Skeletal muscle cell (primary cell): ENCODE data around the gene FBXL19.

Experiments used
- DNase-seq: peaks from one replicate; pipeline ENCODE4 v3.0.0-alpha.2; 2010; ENCODE audit warnings: low read depth
- H3K4me3 ChIP-seq: 2 replicates; pipeline ENCODE4 v1.5.1; 2011; ENCODE audit warnings: low read depth, mild to moderate bottlenecking, control low read depth, low read length, moderate library complexity

The FBXL19 gene

GRCh38 chr16:30894540-30895368 lies 28.6 kb upstream of the FBXL19 start:
- no peak for DNase-seq
- peak overlapping the region; percentile 83 for H3K4me3 ChIP-seq

DNA sequence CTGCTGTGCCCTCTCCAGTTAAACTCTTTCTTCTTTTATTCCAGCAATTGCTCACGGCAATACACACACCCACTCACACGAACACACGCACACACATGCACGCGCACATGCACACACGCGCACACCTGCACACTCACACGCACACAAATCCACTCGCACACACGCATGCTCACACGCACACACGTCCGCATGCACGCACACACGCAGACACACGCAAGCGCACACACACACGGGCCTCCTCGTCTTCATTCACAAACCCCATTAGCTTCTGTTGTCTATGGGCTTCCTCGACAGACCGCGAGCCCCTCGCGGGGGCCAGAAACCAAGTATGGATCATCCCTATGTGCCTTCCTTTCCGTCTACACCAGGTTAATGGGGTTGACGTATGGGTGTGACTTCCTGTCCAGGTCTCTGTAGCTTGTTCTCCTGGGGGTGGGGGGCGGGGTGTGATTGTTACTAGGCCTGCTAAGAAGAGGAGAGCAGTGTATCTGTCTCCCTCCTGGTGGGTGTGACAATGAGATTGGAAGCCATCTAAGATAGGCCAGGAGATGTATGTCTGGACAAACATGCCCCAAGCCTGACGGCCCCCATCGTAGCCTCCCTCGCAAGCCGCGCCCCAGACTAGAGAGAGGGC lies 27.6 kb upstream of the FBXL19 start:
- DNase-seq, result no peak
- H3K4me3 ChIP-seq, result peak overlapping the region; percentile 57

DNA sequence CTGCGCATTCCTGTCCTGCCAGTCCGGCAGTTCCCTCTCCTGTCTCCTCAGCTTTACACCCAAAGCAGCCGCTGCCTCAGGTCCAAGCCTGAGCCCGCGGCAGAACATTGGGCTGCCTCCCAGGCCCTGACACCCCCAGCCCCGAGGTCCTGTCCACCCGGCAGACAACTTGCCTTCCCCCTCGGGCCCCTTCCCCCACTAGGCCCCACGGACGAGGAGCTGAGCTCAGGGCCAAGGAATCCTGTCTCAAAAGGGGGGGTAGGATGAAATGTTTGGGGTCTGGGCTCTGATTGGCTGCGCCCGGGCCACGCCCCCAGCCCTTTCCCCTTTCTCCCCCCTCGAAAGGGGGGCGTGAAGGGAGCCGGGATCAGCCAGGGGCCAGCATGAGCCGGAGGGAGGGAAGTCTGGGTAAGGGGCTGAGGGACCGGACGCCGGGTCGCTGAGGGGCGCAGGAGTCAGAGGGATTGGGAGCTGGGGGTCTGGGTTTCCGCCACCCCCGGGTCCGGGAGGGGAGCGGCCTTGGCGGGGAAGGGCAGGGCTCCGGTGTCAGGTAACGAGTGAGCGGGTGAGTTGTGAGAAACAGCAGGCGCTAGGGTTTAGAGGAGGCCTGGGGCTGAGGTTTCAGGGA lies 27.0 kb upstream of the FBXL19 start, which contains the start of gene CTF1:
TSS of gene CTF1 (plus strand) at position 354 of the 628 bp plus-strand sequence. CDS start at position 384, 30 bp downstream.
- DNase-seq, result peak; percentile 60

DNA sequence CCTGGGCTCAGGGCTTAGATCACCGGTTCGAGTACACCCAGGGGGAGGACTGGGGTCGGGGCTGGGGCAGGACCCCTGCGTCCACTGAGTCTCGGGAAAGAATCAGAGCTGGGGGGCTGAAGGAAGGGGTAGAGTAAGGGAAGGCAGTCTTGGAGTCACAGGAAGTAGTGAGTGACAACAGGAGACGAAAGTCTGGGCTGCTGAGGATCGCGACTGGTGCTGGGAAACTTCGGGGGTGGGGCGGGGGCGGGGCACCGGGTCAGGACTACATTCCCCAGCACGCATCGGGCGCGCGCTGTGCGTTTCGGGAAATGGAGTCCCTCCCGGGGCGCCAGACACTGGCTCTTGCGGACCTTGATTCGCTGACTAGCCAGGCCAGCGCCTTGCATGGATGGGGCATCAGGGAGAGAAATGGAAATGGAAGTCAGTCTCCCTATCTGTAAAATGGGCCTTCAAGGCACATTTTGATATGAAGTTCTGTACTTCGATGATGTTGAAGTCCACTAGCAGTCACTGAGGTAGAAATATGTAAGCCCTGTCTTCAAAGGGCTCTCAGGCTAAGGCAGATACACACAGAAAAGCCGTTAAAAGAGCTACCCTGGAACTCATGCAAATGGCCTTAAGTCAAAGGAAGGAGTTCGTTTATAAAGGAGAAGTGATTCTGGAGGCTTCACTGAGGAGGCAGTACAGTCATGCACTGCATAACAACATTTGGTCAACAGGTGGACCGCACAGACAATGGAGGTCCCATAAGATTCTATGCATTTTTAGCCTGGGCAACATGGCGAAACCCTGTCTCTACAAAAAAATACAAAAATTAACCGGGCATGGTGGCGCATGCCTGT lies 26.3 kb upstream of the FBXL19 start:
- peak overlapping the region; percentile 57 for H3K4me3 ChIP-seq
- DNase-seq, result peak; percentile 65

More for the DNA sequence above, 27.0 kb upstream of the FBXL19 start, which contains the start of gene CTF1:
- H3K4me3 ChIP-seq, result peak within 1 kb of the TSS; percentile 57

- no peak overlapping the region for H3K4me3 ChIP-seq
- no peak for DNase-seq
Measured at GRCh38 chr16:30899794-30900193, 23.6 kb upstream of the FBXL19 start.

DNA sequence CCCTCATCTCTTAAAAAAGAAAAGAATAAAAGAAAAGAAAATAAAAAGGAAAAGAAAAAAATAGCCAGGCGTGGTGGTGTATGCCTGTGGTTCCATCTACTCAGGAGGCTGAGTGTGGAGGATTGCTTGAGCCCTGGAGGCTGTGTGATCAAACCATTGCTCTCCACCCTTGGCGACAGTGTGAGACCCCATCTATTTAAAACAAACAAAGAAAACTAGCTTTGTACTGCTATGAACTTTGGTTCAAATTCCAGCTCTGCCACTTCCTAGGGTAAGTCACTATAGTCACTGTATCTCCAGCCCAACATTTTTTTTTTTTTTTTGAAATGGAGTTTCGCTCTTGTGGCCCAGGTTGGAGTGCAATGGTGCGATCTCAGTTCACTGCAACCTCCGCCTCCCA lies 22.8 kb upstream of the FBXL19 start:
- DNase-seq, result no peak

DNA sequence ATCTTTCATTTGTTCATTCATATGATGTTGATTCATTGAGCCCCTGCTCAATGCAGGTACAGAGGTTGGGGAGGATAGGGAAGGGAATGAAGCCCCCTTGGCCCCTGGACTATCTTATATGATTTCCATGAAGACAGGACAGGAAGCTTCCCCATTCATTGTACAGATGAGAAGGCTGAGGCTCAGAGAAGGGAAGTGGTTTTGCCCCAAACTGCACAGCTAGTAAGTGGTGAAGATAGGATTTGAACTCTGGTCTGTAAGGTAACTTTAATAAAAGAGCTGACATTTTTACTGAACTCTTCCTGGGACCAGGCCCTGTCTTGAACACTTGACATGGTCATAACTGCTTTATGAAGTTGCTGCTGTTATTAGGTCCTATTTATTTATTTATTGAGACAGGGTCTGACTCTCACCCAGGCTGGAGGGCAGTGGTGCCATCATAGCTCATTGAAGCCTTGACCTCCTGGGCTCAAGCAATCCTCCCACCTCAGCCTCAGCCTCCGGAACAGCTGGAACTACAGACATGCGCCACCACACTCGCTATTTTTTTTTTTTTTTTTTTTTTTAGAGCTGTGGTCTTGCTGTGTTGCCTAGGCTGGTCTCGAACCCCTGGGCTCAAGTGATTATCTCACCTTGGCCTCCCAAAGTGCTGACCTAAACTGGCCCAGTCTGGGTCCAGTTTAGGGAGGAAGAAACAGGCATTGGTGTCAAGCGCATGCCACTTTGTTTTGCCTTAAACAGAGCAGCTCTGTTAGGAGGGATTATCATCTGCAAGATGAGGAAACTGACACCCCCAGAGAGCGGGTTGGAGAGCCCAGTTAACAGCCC lies 22.0 kb upstream of the FBXL19 start:
- H3K4me3 ChIP-seq, result peak overlapping the region; percentile 44

More for the DNA sequence above, 22.8 kb upstream of the FBXL19 start:
- H3K4me3 ChIP-seq, result no peak overlapping the region

DNA sequence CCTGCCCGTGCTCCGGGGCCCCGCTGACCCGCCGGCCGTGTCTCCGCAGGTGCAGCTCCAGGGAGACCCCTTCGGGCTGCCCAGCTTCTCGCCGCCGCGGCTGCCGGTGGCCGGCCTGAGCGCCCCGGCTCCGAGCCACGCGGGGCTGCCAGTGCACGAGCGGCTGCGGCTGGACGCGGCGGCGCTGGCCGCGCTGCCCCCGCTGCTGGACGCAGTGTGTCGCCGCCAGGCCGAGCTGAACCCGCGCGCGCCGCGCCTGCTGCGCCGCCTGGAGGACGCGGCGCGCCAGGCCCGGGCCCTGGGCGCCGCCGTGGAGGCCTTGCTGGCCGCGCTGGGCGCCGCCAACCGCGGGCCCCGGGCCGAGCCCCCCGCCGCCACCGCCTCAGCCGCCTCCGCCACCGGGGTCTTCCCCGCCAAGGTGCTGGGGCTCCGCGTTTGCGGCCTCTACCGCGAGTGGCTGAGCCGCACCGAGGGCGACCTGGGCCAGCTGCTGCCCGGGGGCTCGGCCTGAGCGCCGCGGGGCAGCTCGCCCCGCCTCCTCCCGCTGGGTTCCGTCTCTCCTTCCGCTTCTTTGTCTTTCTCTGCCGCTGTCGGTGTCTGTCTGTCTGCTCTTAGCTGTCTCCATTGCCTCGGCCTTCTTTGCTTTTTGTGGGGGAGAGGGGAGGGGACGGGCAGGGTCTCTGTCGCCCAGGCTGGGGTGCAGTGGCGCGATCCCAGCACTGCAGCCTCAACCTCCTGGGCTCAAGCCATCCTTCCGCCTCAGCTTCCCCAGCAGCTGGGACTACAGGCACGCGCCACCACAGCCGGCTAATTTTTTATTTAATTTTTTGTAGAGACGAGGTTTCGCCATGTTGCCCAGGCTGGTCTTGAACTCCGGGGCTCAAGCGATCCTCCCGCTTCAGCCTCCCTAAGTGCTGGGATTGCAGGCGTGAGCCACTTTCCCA lies 21.1 kb upstream of the FBXL19 start:
- H3K4me3 ChIP-seq, result peak overlapping the region; percentile 44
- DNase-seq, result no peak

More for the DNA sequence above, 22.0 kb upstream of the FBXL19 start:
- no peak for DNase-seq

DNA sequence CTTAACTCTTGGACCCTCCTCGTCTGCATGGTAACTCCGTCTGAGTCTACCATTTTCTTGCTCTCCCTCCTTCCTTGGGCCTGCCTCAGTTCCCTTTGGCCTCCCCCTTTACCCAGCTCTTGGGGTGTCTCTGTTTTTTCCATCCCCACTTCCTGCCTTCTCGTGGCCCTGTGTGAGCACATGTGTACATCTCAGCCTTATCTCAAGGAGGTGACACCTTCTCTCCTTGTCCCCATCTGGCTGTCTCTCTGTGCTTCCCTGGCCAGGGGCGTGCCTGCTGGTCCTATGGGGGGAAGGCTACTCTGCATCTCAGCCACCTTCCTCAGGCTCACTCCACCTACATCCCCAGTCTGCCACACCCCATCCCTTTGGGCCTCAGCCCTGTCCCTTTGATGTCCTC lies 20.4 kb upstream of the FBXL19 start:
- no peak overlapping the region for H3K4me3 ChIP-seq
- no peak for DNase-seq

- DNase-seq, result no peak
- no peak overlapping the region for H3K4me3 ChIP-seq
Measured at GRCh38 chr16:30903596-30903995, 19.8 kb upstream of the FBXL19 start.

DNA sequence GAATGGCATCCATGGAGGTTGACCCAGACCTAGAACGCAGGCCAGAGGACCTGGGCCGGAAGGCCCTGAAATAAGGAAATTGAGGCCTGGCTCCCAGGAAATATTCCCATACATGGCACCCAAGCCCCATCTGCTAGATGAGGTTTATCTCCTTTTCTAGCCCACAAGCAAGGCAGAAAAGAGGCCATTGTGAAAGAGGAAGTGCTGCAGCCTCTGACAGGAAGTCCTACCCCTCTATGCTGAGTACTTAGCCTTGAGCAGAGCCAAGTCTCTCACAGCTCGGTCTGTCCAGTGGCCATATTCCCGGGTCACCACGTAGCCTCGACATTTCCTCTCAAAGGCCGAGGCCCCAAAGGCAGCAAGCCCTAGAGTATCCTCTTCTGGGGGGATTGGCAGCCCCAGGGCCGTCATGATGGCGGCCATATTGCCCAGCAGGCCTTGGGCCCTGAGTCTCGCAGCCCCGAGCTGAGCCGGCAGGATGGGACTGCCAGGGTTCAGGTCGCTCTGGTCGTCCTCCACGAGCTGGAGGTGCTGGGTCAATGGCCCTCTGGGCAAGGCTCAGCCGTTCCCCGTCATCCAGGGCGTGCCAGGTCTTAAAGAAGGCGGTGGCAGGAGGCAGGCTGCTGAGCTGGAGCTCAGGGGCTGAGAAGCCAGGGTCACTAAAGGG lies 19.1 kb upstream of the FBXL19 start:
- no peak overlapping the region for H3K4me3 ChIP-seq
- DNase-seq, result no peak

DNA sequence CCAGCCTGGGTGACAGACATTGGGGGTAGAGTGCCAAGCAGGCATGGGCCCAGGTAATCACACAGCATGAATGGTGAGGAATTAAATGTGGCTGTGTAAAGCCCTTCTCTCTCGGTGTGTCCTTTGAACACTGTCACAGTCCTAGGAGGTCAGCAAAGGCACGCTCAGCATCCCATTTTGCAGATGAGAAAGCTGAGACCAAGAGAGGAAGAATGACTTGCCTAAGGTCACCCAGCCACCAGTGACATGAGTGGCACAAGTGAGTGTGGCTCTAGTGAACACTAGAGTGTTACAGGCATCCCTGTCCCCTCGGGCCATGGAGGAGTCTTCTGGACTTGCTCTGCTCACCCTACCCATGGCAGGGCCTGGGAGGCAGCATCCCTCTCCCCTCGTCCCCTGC lies 16.3 kb upstream of the FBXL19 start:
- H3K4me3 ChIP-seq, result no peak overlapping the region
- no peak for DNase-seq

- no peak for DNase-seq
- H3K4me3 ChIP-seq, result no peak overlapping the region
Measured at GRCh38 chr16:30910427-30911029, 12.8 kb upstream of the FBXL19 start.

DNA sequence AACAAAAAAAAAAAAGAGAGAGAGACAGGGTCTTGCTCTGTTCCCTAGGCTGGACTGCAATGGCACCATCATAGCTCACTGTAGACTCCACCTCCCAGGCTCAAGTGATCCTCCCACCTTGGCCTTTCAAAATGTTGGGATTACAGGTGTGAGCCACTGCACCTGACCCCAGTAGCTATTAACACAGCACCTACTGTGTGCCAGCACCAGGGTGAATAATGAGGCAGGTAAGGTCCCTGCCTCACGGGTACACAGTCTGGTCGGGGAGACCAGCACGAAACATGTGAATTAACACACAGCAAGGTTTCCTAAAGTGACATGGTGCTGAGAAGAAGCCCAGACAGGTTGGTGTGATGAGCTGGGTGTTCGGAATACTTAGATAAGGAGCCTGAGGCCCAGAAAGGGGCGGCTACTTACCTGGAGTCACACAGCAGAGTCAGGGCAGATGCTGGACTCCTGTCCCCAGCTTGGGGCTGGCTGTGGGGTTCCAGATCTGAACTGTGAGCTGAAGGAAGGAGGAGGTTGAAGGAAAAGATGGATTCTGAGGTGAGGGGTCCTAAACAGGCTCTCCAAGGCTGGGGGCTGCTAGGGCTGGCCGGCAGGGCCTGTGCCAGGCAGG lies 10.5 kb upstream of the FBXL19 start:
- no peak for DNase-seq
- H3K4me3 ChIP-seq, result no peak overlapping the region

DNA sequence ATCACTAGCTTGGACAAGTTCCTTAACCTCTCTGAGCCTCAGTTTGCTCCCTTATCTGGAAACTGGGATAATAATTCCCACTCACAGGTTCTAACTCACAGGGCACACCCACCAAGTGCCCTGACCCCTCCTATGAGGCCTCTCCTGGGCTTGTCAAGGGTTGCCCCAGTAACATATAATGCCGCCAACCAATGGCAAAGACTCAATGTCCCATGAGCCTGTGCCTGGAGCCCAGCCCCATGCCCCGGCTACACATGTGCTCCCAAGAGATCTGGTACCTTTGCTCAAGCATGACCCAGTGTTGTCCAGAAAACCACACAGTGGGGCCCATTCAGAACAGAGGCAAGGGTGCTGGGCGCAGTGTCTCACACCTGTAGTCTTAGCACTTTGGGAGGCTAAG lies 8.5 kb upstream of the FBXL19 start:
- H3K4me3 ChIP-seq, result no peak overlapping the region
- DNase-seq, result no peak

- DNase-seq, result no peak
- H3K4me3 ChIP-seq, result no peak overlapping the region
Measured at GRCh38 chr16:30918614-30919013, 4.8 kb upstream of the FBXL19 start.
